Inferior parietal cortex (tissue), 1 donor: ENCODE data around the gene TMEM187.
"Not testable (repeated sequence)": the region's sequence is repeated elsewhere in the genome, so short reads cannot be mapped to it uniquely, and the experiment has no call there.

Experiments
- DNase-seq: peaks from one replicate; pipeline ENCODE4 v3.0.0-alpha.2; 2016; ENCODE audit errors: extremely low spot score

TMEM187 gene

GRCh38 chrX:153971124-153971449 lies 1.5 kb upstream of the TMEM187 start:
- DNase-seq, result peak; percentile 71

GRCh38 chrX:153971450-153972367 lies 845 bp upstream of the TMEM187 start, which contains the start of gene HCFC1:
Gene HCFC1, minus strand, starts transcription at chrX:153971818. Its CDS starts 978 bp downstream, at chrX:153970840.
- DNase-seq, result peak; percentile 84

DNA sequence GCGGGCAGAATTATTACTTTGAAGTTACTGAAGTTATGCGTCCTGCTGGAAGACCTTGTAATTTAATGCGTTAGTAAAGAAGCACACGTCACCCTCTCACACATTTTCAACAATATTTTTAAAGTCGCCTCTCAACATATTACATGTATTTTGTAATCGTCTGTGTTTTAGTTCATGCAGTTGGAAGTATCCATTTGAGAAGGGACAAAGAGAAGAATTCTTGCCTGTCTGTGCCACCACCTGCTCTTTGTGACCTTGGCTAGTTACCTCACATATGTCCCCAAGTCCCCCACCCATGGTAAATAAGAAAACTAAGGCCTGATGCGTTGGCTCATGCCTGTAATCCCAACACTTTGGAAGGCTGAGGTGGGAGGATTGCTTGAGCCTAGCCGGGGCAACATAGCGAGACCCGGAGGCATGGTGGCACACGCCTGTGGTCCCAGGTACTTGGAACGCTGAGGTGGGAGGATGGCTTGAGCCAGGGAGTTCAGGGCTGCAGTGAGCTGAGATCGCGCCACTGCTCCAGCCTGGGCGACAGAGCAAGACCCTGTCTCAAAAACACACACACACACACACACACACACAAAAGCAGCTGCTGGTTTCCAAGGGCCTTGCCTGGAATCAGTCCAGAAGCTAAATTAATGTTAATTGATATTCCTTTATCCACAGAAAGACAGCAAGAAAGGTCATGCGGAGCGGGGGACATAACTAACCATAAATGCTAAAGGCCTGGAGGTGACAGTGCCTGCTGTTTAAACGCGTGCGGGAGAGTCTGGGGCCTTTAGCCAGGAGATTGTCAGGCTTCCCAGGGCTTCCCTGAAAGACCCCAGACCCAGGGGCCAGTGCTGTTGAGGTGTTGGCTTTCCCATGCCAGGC lies 811 bp downstream of the TMEM187 start:
- DNase-seq, result no peak

GRCh38 chrX:153974003-153974725 lies 1.6 kb downstream of the TMEM187 start:
- no peak for DNase-seq

GRCh38 chrX:153974726-153975286 lies 2.3 kb downstream of the TMEM187 start:
- DNase-seq, result no peak

- DNase-seq, result not testable (repeated sequence)
Observed at GRCh38 chrX:153980394-153980793, 7.8 kb downstream of the TMEM187 start.

- DNase-seq, result no peak
Observed at GRCh38 chrX:153981231-153981630, 8.7 kb downstream of the TMEM187 start.

DNA sequence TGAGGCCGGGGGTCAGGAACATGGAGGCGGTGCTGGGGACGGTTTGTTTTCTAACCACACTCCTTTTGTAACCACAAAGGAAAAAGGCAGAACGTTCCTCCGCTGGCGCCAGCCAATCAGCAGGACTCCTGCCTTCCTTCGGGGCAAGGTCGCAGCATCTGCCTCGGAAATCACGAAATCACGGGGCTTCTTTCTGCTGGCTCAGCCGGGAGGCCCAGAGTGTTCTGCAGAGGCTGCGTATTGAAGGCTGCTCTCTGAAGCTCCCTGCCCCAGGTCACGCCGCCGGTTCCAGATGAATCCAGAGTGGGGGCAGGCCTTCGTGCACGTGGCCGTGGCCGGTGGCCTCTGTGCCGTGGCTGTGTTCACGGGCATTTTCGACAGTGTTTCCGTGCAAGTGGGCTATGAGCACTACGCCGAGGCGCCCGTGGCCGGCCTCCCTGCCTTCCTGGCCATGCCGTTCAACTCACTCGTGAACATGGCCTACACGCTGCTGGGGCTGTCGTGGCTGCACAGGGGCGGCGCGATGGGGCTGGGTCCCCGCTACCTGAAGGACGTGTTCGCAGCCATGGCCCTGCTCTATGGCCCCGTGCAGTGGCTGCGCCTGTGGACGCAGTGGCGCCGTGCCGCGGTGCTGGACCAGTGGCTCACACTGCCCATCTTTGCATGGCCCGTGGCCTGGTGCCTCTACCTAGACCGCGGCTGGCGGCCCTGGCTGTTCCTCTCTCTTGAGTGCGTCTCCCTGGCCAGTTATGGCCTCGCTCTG lies 9.4 kb downstream of the TMEM187 start:
- no peak for DNase-seq

GRCh38 chrX:153983321-153983801 lies 10.8 kb downstream of the TMEM187 start:
- DNase-seq, result no peak

DNA sequence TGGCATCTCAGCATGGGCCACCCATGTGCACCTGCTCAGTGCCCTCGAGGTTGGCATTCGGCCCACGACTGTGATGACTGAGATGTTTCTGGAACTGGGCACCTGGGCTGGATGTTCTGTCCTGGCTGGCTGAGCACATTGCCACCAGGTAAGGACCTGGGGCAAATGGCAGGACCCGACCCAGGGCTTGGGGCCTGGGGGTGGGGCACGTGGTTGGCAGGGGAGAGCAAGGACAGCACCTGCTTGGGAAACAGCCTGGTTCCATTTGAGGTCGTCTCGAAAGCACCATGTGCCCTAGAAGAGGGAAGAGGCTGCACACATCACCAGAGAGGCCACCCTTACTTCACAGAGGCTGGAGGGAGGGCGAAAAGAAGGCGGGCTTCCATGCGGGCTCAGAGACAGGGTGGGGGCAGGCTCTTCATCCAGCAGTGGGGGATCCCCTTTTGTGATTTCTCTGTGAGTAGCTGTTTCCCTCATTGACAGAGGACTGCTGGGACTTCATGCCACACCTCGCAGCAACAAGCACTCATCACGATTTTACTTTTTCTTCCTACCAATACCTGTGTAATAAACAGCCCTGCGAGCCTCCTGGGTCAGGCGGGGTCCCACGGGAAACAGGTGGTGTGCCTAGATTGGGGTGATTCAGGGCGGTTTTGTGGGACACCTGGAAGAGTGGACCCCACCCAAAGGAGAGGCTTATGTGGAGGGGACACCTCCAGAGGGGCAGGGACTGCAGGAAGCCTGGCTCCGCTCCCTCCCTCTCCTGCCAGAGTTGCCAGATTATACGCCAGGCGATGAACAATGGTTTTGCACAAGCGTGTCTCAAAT lies 12.0 kb downstream of the TMEM187 start:
- no peak for DNase-seq

GRCh38 chrX:153988493-153988892 lies 15.9 kb downstream of the TMEM187 start:
- no peak for DNase-seq

DNA sequence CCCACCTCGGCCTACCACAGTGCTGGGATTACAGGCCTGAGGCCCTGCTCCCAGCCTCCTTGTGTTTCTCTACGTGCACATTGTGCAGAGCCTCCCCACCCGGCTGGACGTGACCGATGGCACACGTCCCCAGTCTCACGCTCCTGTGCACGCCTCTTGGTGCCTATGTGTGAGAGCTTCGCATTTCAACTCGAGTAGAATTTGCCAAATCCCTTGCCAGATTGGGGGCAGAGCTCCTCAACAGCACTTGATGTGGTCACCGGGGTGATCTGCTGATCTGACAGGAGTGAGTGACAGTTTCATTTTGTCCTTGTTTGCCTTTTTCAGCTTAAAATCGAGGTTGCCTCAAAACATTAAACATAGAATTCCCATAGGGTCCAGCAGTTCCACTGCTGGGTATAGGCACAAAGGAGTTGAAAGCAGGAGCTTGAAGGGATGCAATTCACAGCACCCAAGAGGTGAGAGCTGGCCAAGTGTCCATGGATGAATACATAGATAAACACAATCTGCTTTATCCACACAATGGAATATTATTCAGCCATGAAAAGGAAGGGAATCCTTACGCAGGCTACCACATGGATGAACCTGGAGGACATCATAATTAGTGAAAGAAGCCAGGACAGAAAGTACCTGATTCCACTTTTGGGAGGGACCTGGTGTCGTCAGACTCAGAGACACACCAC lies 17.6 kb downstream of the TMEM187 start:
- DNase-seq, result no peak

DNA sequence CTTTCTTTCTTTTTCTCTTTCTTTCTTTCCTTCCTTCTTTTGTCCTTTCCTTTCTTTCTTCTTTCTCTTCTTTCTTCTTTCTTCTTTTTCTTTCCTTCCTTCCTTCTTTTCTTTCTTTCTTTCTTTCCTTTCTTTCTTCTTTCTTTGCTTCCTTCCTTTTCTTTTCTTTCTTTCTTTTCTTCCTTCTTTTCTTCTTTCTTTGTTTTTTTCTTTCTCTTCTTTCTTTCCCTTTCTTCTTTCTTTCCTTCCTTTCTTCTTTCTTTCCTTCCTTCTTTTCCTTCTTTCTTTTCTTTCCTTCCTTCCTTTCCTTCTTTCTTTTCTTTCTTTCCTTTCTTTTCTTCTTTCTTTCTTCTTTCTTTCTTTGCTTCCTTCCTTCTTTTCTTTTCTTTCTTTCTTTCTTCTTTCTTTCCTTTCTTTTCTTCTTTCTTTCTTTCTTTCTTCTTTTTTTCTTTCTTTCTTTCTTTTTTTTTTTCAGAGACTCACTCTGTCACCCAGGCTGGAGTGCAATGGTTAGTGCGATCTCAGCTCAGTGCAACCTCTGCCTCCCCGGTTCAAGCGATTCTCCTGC lies 18.5 kb downstream of the TMEM187 start:
- no peak for DNase-seq

DNA sequence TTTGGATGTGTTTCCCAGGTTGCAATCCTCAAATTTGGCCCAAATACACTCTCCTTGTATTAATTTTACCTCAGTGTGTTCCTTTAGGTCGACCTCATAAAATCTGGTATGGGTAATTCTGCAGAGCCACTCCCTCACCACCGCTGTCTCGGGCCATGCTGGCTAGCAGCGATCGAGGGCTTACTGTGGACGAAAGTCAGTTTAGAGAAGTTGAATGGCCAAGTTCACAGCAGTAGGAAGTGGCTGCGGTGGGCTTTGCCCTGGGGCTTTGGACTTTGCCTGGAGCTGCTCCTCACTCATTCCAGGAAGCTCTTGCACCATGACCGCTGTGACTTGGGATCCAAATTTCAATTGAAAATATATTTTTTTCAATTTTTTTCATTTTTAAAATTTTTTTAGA lies 19.6 kb downstream of the TMEM187 start:
- no peak for DNase-seq

DNA sequence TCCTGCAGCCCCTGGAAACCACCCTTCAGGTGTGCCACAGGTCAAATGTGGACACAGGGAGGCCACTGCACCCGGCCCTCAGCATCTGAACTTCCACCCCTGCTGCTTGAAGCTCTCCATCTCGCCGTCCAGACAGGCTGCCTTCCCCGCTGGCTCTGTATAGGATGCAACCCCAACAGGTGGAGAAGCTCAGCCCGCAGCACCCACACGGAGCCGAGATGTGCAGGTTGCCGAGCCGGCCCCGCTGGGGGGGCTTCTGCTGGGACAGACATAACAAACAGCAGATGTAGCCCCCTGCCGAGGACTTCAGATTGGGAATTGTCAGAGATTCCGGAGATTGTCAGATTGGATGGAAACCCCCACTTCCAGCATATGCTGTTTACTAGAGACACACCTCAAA lies 20.5 kb downstream of the TMEM187 start:
- no peak for DNase-seq

GRCh38 chrX:153993978-153994377 lies 21.4 kb downstream of the TMEM187 start:
- DNase-seq, result no peak

DNA sequence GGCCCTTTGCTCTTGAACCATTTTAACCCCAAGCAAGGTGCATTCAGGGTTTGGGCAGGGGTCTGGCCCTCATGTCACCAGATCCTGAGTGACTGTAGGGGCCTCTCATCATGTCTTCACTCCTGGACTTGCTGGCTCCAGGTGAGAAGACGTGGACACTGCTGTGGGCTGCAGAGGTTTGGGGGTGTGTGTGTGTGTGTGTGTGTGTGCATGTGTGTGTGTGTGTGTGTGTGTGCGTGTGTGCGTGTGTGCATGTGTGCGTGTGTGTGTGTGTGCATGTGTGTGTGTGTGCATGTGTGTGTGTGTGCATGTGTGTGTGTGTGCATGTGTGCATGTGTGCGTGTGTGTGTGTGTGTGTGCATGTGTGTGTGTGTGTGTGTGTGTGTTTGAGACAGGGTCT lies 21.8 kb downstream of the TMEM187 start:
- not testable (repeated sequence) for DNase-seq

- DNase-seq, result no peak
Observed at GRCh38 chrX:153995504-153995903, 22.9 kb downstream of the TMEM187 start.
